ENCODE data around the gene OR51I1.

GRCh38 chr11:5421811-5422210 lies 19.5 kb downstream of the OR51I1 start, which contains the start of gene OR51Q1:
- TF ChIP-seq CTCF (IDR thresholded peaks at IDR 0.05), result no peak
- no peak for TF ChIP-seq EZH2phosphoT487 (IDR thresholded peaks at IDR 0.05)
